Endothelial cell of umbilical vein (primary cell): ENCODE data around the gene FAM131B. TPM values are rescaled to one million over a fixed set of nuclear protein-coding genes. Genes with fewer than 3 reads are reported as not detected.

Source experiments
- BruUV-seq: library from RNA; stranded (reverse); fragments of 400-500 nt; replicated peaks from 2 replicates; lab custom pipeline; 2021; lab: Mats Ljungman, UMichigan
- CTCF ChIA-PET: fragments of 300-600, 350-600 bp; sonication (Branson Sonifier 250); formaldehyde crosslinking; loops from one replicate; lab custom pipeline; 2021; ENCODE audit warnings: antibody characterized with exemption, inconsistent platforms; lab: Charles Lee
- POLR2A ChIA-PET: fragments of 300-600, 350-600 bp; sonication (Branson Sonifier 250); formaldehyde crosslinking; loops from one replicate; lab custom pipeline; 2021; ENCODE audit warnings: antibody characterized with exemption, inconsistent platforms; lab: Charles Lee
- DNase-seq: peaks from one replicate; pipeline ENCODE4 v3.0.0-alpha.2; 2011; ENCODE audit warnings: low read depth, low spot score
- FAIRE-seq: peaks from 2 replicates; lab custom pipeline; 2011; peaks lifted over from hg19 to GRCh38; lab: Jason Lieb, UNC
- H2AFZ ChIP-seq: 2 replicates; pipeline ENCODE4 v1.6.0; 2012; ENCODE audit warnings: low read depth, low read length, control low read depth, inconsistent platforms
- H3K27ac ChIP-seq: 2 replicates; pipeline ENCODE4 v1.5.1; 2011; ENCODE audit warnings: low read depth, mild to moderate bottlenecking, control low read depth, low read length, moderate library complexity; ENCODE audit not compliant: insufficient read depth
- H3K27me3 ChIP-seq, 2 experiments: 2 replicates each; pipeline versions ENCODE4 v1.6.0 to v1.6.1; 2011; ENCODE audit warnings: low read length in 2 of 2, mixed read lengths in 1 of 2; ENCODE audit not compliant: control insufficient read depth in 2 of 2, insufficient read depth in 2 of 2
- H3K36me3 ChIP-seq, 2 experiments: 2 replicates in 1 of 2; 3 replicates in 1 of 2; pipeline ENCODE4 v1.5.1; 2011; ENCODE audit warnings: low read length in 2 of 2, mild to moderate bottlenecking in 1 of 2, moderate library complexity in 1 of 2; ENCODE audit not compliant: control insufficient read depth in 2 of 2, insufficient read depth in 2 of 2; ENCODE audit errors: extremely low read depth in 1 of 2
- H3K4me1 ChIP-seq: 3 replicates; pipeline ENCODE4 v1.5.1; 2011; ENCODE audit warnings: mild to moderate bottlenecking, low read length; ENCODE audit not compliant: control insufficient read depth, insufficient read depth; ENCODE audit errors: extremely low read depth
- H3K4me2 ChIP-seq: 2 replicates; pipeline ENCODE4 v1.6.1; 2011; ENCODE audit warnings: low read length, control low read depth, mixed read lengths; ENCODE audit not compliant: insufficient read depth
- H3K4me3 ChIP-seq, 3 experiments: fragments of 200-600 bp in 1 of 3; sonication (generic), shearing (Covaris generic) in 1 of 3; replicated peaks in 1 of 3; 2 replicates each; pipeline ENCODE4 v1.5.1; 2011 to 2016; ENCODE audit warnings: control low read depth in 3 of 3, low read length in 3 of 3, mild to moderate bottlenecking in 2 of 3, inconsistent platforms in 1 of 3, low read depth in 1 of 3, moderate library complexity in 1 of 3; ENCODE audit not compliant: insufficient read depth in 1 of 3
- H3K79me2 ChIP-seq: 2 replicates; pipeline ENCODE4 v1.6.0; 2012; ENCODE audit warnings: low read length, inconsistent platforms; ENCODE audit not compliant: control insufficient read depth, insufficient read depth
- H3K9ac ChIP-seq: replicated peaks from 2 replicates; pipeline ENCODE3; 2011; ENCODE audit warnings: low read length, control low read depth; ENCODE audit not compliant: insufficient read depth; ENCODE audit errors: extremely low read depth
- H3K9me1 ChIP-seq: replicated peaks from 3 replicates; pipeline ENCODE4 v1.6.0; 2011; ENCODE audit warnings: mild to moderate bottlenecking, low read length; ENCODE audit not compliant: control insufficient read depth, insufficient read depth; ENCODE audit errors: extremely low read depth
- H3K9me3 ChIP-seq: replicated peaks from 2 replicates; pipeline ENCODE4 v1.5.1; 2012; ENCODE audit warnings: low read length, inconsistent platforms; ENCODE audit not compliant: control insufficient read depth, insufficient read depth
- H4K20me1 ChIP-seq: replicated peaks from 2 replicates; pipeline ENCODE3; 2011; ENCODE audit warnings: mild to moderate bottlenecking, low read length; ENCODE audit not compliant: control insufficient read depth, insufficient read depth; ENCODE audit errors: extremely low read depth
- CTCF ChIP-seq, 2 donors: IDR thresholded peaks; 1 replicate in 1 of 2; 2 replicates in 1 of 2; pipeline ENCODE4 v1.5.1; 2011; ENCODE audit warnings: low read length in 2 of 2, mild to moderate bottlenecking in 2 of 2, moderate library complexity in 2 of 2, control low read depth in 1 of 2, inconsistent platforms in 1 of 2, low read depth in 1 of 2; ENCODE audit not compliant: insufficient read depth in 1 of 2; ENCODE audit errors: extremely low read depth in 1 of 2
- EZH2 ChIP-seq: IDR thresholded peaks from 2 replicates; pipeline ENCODE4 v1.6.1; 2012; ENCODE audit warnings: borderline replicate concordance, low read depth, mild to moderate bottlenecking, moderate library complexity, low read length, inconsistent platforms; ENCODE audit not compliant: severe bottlenecking
- FOS ChIP-seq: IDR thresholded peaks from 2 replicates; pipeline ENCODE4 v1.6.1; 2011; ENCODE audit warnings: mild to moderate bottlenecking, low read length, moderate library complexity, borderline replicate concordance; ENCODE audit not compliant: insufficient read depth
- GATA2 ChIP-seq: IDR thresholded peaks from 2 replicates; pipeline ENCODE4 v1.7.0; 2011; ENCODE audit warnings: low read depth, mild to moderate bottlenecking, moderate library complexity, mixed read lengths, low read length; ENCODE audit not compliant: insufficient read length, insufficient read depth
- JUN ChIP-seq: IDR thresholded peaks from 2 replicates; pipeline ENCODE4 v1.6.1; 2011; ENCODE audit warnings: borderline replicate concordance, low read depth; ENCODE audit not compliant: insufficient read length, insufficient read depth
- MAX ChIP-seq: IDR thresholded peaks from 2 replicates; pipeline ENCODE4 v1.6.1; 2011; ENCODE audit not compliant: insufficient read depth, insufficient read length
- MYC ChIP-seq: IDR thresholded peaks from one replicate; pipeline ENCODE4 v1.6.1; 2011; ENCODE audit warnings: mild to moderate bottlenecking, low read depth, low read length
- POLR2A ChIP-seq: IDR thresholded peaks from 2 replicates; pipeline ENCODE4 v1.6.1; 2012; ENCODE audit warnings: low read depth, mild to moderate bottlenecking, control low read depth, low read length
- POLR2AphosphoS5 ChIP-seq: IDR thresholded peaks from 2 replicates; pipeline ENCODE4 v1.6.1; 2012; ENCODE audit warnings: low read depth, mild to moderate bottlenecking, control low read depth, low read length, moderate library complexity; ENCODE audit not compliant: insufficient read depth
- dilution Hi-C: fragments of 300-500 bp; cut with MboI; formaldehyde crosslinking; loops from one replicate; pipeline ENCODE4 v1.15.0; 2019; ENCODE audit warnings: low sequenced_read_pairs; ENCODE audit not compliant: extremely low pct_ligation_motif_present
- intact Hi-C: fragments of 100-400 bp; cut with micrococcal nuclease; formaldehyde crosslinking; loops from one replicate; pipeline ENCODE4 v1.10.0; 2022
- polyA plus RNA-seq, 4 experiments: library from polyadenylated mRNA; depleted of rRNA in 3 of 4; stranded (reverse) in 3 of 4; unstranded in 1 of 4; fragments of >200 nt; gene quantifications; 2 replicates each; pipeline versions ENCODE4 v1.2.1 to v1.2.3, GENCODE V29; 2011 to 2012; ENCODE audit warnings: missing spikeins in 1 of 4
- total RNA-seq: library from RNA; stranded (reverse); gene quantifications from 2 replicates; pipeline ENCODE4 v1.2.3, GENCODE V29; 2021

FAM131B gene
- total and polyA plus RNA-seq, 2 donors (not counting 3 experiments of a cell fraction or from before 2014, with no cell fraction given) = 1.6 to 1.8 TPM

GRCh38 chr7:143358626-143359025 lies 3.9 kb downstream of the FAM131B start:
- Histone ChIP-seq H3K4me1 (no peaks in the 10 kb centered on the region), H3K4me3 (no peak overlapping the region), H3K79me2 (no peaks in the 10 kb centered on the region), H3K9ac (no peak overlapping the region), H3K9me1 (no peaks in the 10 kb centered on the region), H3K4me2 (no peak overlapping the region), H3K27ac (no peak overlapping the region), H3K9me3 (no peaks in the 10 kb centered on the region), H2AFZ (no peak overlapping the region), H4K20me1 (no peaks in the 10 kb centered on the region), H3K27me3 (peaks cover 15 to 22% of the 10 kb centered on the region in 2 experiments), H3K36me3 (no peaks in the 10 kb centered on the region)
- no peak for FAIRE-seq
- dilution Hi-C loops (no loop called here), intact Hi-C loops (no loop called here)
- CTCF ChIA-PET = interaction anchor here (1.5 to 3.1 kb wide), 4 partner anchors 13 to 21 kb away, joined by 6 to 12 read pairs (median 8); no protein-coding TSS in a partner anchor
- POLR2A ChIA-PET = no interaction called here
- TF ChIP-seq POLR2A (no peak), CTCF (IDR thresholded peaks at IDR 0.05; ENCODE audit: extremely low read depth in 1 of 2, insufficient read depth in 1 of 2, low read depth in 1 of 2, low read length in 2 of 2) (no peak)
- no peak for DNase-seq
- no TSS peak for BruUV-seq

GRCh38 chr7:143356414-143357050 lies 6.0 kb downstream of the FAM131B start:
- Histone ChIP-seq H3K9me3 (no peaks in the 10 kb centered on the region), H3K27me3 (peaks cover 7 to 11% of the 10 kb centered on the region in 2 experiments), H3K79me2 (no peaks in the 10 kb centered on the region), H3K9me1 (no peaks in the 10 kb centered on the region), H3K4me2 (no peak overlapping the region), H4K20me1 (no peaks in the 10 kb centered on the region), H3K4me3 (no peak overlapping the region), H3K9ac (no peak overlapping the region), H3K4me1 (no peaks in the 10 kb centered on the region), H2AFZ (no peak overlapping the region), H3K27ac (no peak overlapping the region), H3K36me3 (no peaks in the 10 kb centered on the region)
- no TSS peak for BruUV-seq
- ChIA-PET CTCF (interaction anchor here (1.1 to 1.5 kb wide), 4 partner anchors 11 to 22 kb away, joined by 3 to 4 read pairs (median 3); no protein-coding TSS in a partner anchor), POLR2A (no interaction called here)
- no peak for FAIRE-seq
- no peak for TF ChIP-seq POLR2AphosphoS5
- TF ChIP-seq EZH2 = no peak
- no peak for TF ChIP-seq CTCF (IDR thresholded peaks at IDR 0.05; ENCODE audit: extremely low read depth in 1 of 2, insufficient read depth in 1 of 2, low read depth in 1 of 2, low read length in 2 of 2)
- TF ChIP-seq POLR2A = no peak
- no peak for TF ChIP-seq JUN
- no peak for TF ChIP-seq FOS
- TF ChIP-seq GATA2 = no peak
- no peak for TF ChIP-seq MYC
- TF ChIP-seq MAX = no peak
- dilution Hi-C loops (no loop called here), intact Hi-C loops (no loop called here)
- no peak for DNase-seq
